Measurements from ENCODE around the gene NFIX.

Gene NFIX

GRCh38 chr19:13033819-13034611, 38.7 kb downstream of the NFIX start:
- Histone ChIP-seq H4K20me1 (ENCODE audit: insufficient read depth, low read length) (no peaks in the 10 kb centered on the region), H3K4me3 (ENCODE audit: low read length) (peak overlapping the region; percentile 38), H3K27me3 (ENCODE audit: low read depth, low read length) (no peaks in the 10 kb centered on the region), H3K36me3 (replicated peaks; ENCODE audit: low read depth, low read length) (no peaks in the 10 kb centered on the region), H3K27ac (ENCODE audit: low read length) (no peak overlapping the region), H3K9ac (ENCODE audit: low read length) (no peak overlapping the region), H3K4me2 (ENCODE audit: low read length) (peak overlapping the region; percentile 70), H2AFZ (ENCODE audit: low read depth, low read length) (0 out of 2 replicates have a peak overlapping the region, but pooled peaks have one; percentile 69), H3K4me1 (ENCODE audit: low read length) (peaks cover 26% of the 10 kb centered on the region), H3K9me3 (ENCODE audit: insufficient read depth, low read length) (no peaks in the 10 kb centered on the region), H3K79me2 (ENCODE audit: low read length) (no peaks in the 10 kb centered on the region)
- peak; percentile 92 for TF ChIP-seq CTCF (IDR thresholded peaks at IDR 0.05; ENCODE audit: low read depth, low read length)
- TF ChIP-seq EZH2phosphoT487 (IDR thresholded peaks at IDR 0.05; ENCODE audit: low read depth), result no peak

- Histone ChIP-seq H3K9ac (ENCODE audit: low read length) (no peak overlapping the region), H3K27ac (ENCODE audit: low read length) (no peak overlapping the region), H3K36me3 (replicated peaks; ENCODE audit: low read depth, low read length) (no peaks in the 10 kb centered on the region), H4K20me1 (ENCODE audit: insufficient read depth, low read length) (no peaks in the 10 kb centered on the region), H3K27me3 (ENCODE audit: low read depth, low read length) (no peaks in the 10 kb centered on the region), H3K4me1 (ENCODE audit: low read length) (peaks cover 26% of the 10 kb centered on the region), H3K79me2 (ENCODE audit: low read length) (no peaks in the 10 kb centered on the region), H2AFZ (ENCODE audit: low read depth, low read length) (no peak overlapping the region), H3K9me3 (ENCODE audit: insufficient read depth, low read length) (no peaks in the 10 kb centered on the region), H3K4me3 (ENCODE audit: low read length) (no peak overlapping the region), H3K4me2 (ENCODE audit: low read length) (no peak overlapping the region)
- no peak for TF ChIP-seq CTCF (IDR thresholded peaks at IDR 0.05; ENCODE audit: low read depth, low read length)
- TF ChIP-seq EZH2phosphoT487 (IDR thresholded peaks at IDR 0.05; ENCODE audit: low read depth), result no peak
These were observed 39.4 kb downstream of the NFIX start for GRCh38 chr19:13034636-13035035.

GRCh38 chr19:13035820-13036365, 40.6 kb downstream of the NFIX start:
- Histone ChIP-seq H3K9ac (ENCODE audit: low read length) (no peak overlapping the region), H3K4me3 (ENCODE audit: low read length) (no peak overlapping the region), H4K20me1 (ENCODE audit: insufficient read depth, low read length) (no peaks in the 10 kb centered on the region), H3K27ac (ENCODE audit: low read length) (no peak overlapping the region), H3K4me2 (ENCODE audit: low read length) (no peak overlapping the region), H2AFZ (ENCODE audit: low read depth, low read length) (no peak overlapping the region), H3K79me2 (ENCODE audit: low read length) (no peaks in the 10 kb centered on the region), H3K36me3 (replicated peaks; ENCODE audit: low read depth, low read length) (no peaks in the 10 kb centered on the region), H3K9me3 (ENCODE audit: insufficient read depth, low read length) (no peaks in the 10 kb centered on the region), H3K4me1 (ENCODE audit: low read length) (peaks cover 26% of the 10 kb centered on the region), H3K27me3 (ENCODE audit: low read depth, low read length) (no peaks in the 10 kb centered on the region)
- TF ChIP-seq CTCF (IDR thresholded peaks at IDR 0.05; ENCODE audit: low read depth, low read length) (no peak), EZH2phosphoT487 (IDR thresholded peaks at IDR 0.05; ENCODE audit: low read depth) (no peak)

GRCh38 chr19:13036366-13036976, 41.2 kb downstream of the NFIX start:
- Histone ChIP-seq H3K4me1 (ENCODE audit: low read length) (peaks cover 26% of the 10 kb centered on the region), H2AFZ (ENCODE audit: low read depth, low read length) (no peak overlapping the region), H3K9me3 (ENCODE audit: insufficient read depth, low read length) (no peaks in the 10 kb centered on the region), H3K4me2 (ENCODE audit: low read length) (peak overlapping the region; percentile 52), H4K20me1 (ENCODE audit: insufficient read depth, low read length) (no peaks in the 10 kb centered on the region), H3K9ac (ENCODE audit: low read length) (0 out of 2 replicates have a peak overlapping the region, but pooled peaks have one; percentile 2), H3K27ac (ENCODE audit: low read length) (no peak overlapping the region), H3K27me3 (ENCODE audit: low read depth, low read length) (no peaks in the 10 kb centered on the region), H3K36me3 (replicated peaks; ENCODE audit: low read depth, low read length) (no peaks in the 10 kb centered on the region), H3K4me3 (ENCODE audit: low read length) (peak overlapping the region; percentile 16; the same call in 1 of the 2 replicates), H3K79me2 (ENCODE audit: low read length) (no peaks in the 10 kb centered on the region)
- TF ChIP-seq EZH2phosphoT487 (IDR thresholded peaks at IDR 0.05; ENCODE audit: low read depth), result no peak
- no peak for TF ChIP-seq CTCF (IDR thresholded peaks at IDR 0.05; ENCODE audit: low read depth, low read length)

Data from OCI-LY3 (cell line).